H1 (cell line): ENCODE results near the gene SCCPDH. TPM values are rescaled to one million over a fixed set of nuclear protein-coding genes. Genes with fewer than 3 reads are reported as not detected.

ENCODE experiments used
- CTCF ChIA-PET: fragments of 300-600 bp; sonication (Branson Sonifier 250); formaldehyde crosslinking; loops from one replicate; lab custom pipeline; 2021; ENCODE audit not compliant: partially characterized antibody; lab: Charles Lee
- POLR2A ChIA-PET: fragments of 300-600 bp; sonication (Branson Sonifier 250); formaldehyde crosslinking; loops from one replicate; lab custom pipeline; 2021; ENCODE audit warnings: inconsistent platforms; ENCODE audit not compliant: partially characterized antibody; lab: Charles Lee
- DNase-seq, 2 experiments: peaks; one replicate each; pipeline versions ENCODE4 v3.0.0 to v3.0.0-alpha.2; 2010 to 2022; ENCODE audit warnings: low spot score in 2 of 2, low read depth in 1 of 2, mixed read lengths in 1 of 2
- FAIRE-seq: peaks from 2 replicates; lab custom pipeline; 2011; peaks lifted over from hg19 to GRCh38; lab: Jason Lieb, UNC
- H2AFZ ChIP-seq: 2 replicates; pipeline ENCODE4 v1.8.1; 2012; ENCODE audit warnings: low read length, inconsistent platforms
- H2AK5ac ChIP-seq: 2 replicates; pipeline ENCODE4 v1.6.1; 2013; ENCODE audit warnings: low read depth, low read length
- H2BK120ac ChIP-seq: replicated peaks from 2 replicates; pipeline ENCODE3; 2013; ENCODE audit warnings: low read depth, low read length, inconsistent platforms
- H2BK12ac ChIP-seq: 2 replicates; pipeline ENCODE4 v1.6.1; 2013; ENCODE audit warnings: low read depth, low read length
- H2BK15ac ChIP-seq: 2 replicates; pipeline ENCODE4 v1.6.1; 2013; ENCODE audit warnings: low read length
- H2BK20ac ChIP-seq: 2 replicates; pipeline ENCODE4 v1.6.1; 2013; ENCODE audit warnings: low read length
- H2BK5ac ChIP-seq: 2 replicates; pipeline ENCODE4 v1.6.1; 2013; ENCODE audit warnings: low read depth, low read length
- H3K14ac ChIP-seq: 2 replicates; pipeline ENCODE4 v1.6.1; 2013; ENCODE audit warnings: inconsistent platforms; ENCODE audit not compliant: insufficient read length
- H3K18ac ChIP-seq: 2 replicates; pipeline ENCODE4 v1.6.1; 2013; ENCODE audit warnings: low read length; ENCODE audit errors: extremely low read depth
- H3K23ac ChIP-seq: 2 replicates; pipeline ENCODE4 v1.6.1; 2013; ENCODE audit warnings: inconsistent platforms; ENCODE audit not compliant: insufficient read length
- H3K23me2 ChIP-seq: 2 replicates; pipeline ENCODE4 v1.6.1; 2013; ENCODE audit warnings: low read depth, low read length
- H3K27ac ChIP-seq: 2 replicates; pipeline ENCODE4 v1.6.1; 2011; ENCODE audit warnings: low read depth, low read length, inconsistent platforms
- H3K27me3 ChIP-seq, 4 experiments: replicated peaks in 1 of 4; 1 replicate in 1 of 4; 2 replicates in 3 of 4; pipeline versions ENCODE4 v1.6.1 to v1.8.1; 2011 to 2013; ENCODE audit warnings: low read length in 3 of 4, mild to moderate bottlenecking in 3 of 4, inconsistent platforms in 2 of 4, mixed read lengths in 2 of 4, moderate library complexity in 1 of 4; ENCODE audit not compliant: control insufficient read depth in 3 of 4, insufficient read depth in 3 of 4; ENCODE audit errors: extremely low read depth in 1 of 4
- H3K36me3 ChIP-seq, 4 experiments: 2 replicates each; pipeline versions ENCODE4 v1.6.1 to v1.8.1; 2011 to 2013; ENCODE audit warnings: mild to moderate bottlenecking in 4 of 4, low read length in 3 of 4, moderate library complexity in 2 of 4, control low read depth in 1 of 4, inconsistent platforms in 1 of 4; ENCODE audit not compliant: insufficient read depth in 4 of 4, control insufficient read depth in 2 of 4
- H3K4ac ChIP-seq: replicated peaks from 2 replicates; pipeline ENCODE3; 2013; ENCODE audit warnings: low read length, low read depth, mixed read lengths, inconsistent platforms; ENCODE audit not compliant: insufficient read length
- H3K4me1 ChIP-seq, 4 experiments: replicated peaks in 1 of 4; 1 replicate in 1 of 4; 2 replicates in 3 of 4; pipeline versions ENCODE4 v1.6.1 to v1.8.1; 2011 to 2013; ENCODE audit warnings: low read length in 3 of 4, inconsistent platforms in 2 of 4, mixed read lengths in 1 of 4; ENCODE audit not compliant: insufficient read depth in 4 of 4, control insufficient read depth in 3 of 4
- H3K4me2 ChIP-seq, 2 experiments: 2 replicates each; pipeline versions ENCODE4 v1.6.1 to v1.8.1; 2011 to 2013; ENCODE audit warnings: low read depth in 2 of 2, low read length in 2 of 2, control low read depth in 1 of 2, inconsistent platforms in 1 of 2, mild to moderate bottlenecking in 1 of 2; ENCODE audit not compliant: insufficient read depth in 1 of 2
- H3K4me3 ChIP-seq, 4 experiments: fragments of 200-600, 300-600 bp in 1 of 4; sonication (generic), shearing (Covaris generic), sonication (Bioruptor Twin) in 1 of 4; 2 replicates each; pipeline versions ENCODE4 v1.5.1 to v1.8.1; 2011 to 2016; ENCODE audit warnings: low read length in 4 of 4, low read depth in 3 of 4, control low read depth in 2 of 4, inconsistent platforms in 2 of 4, mild to moderate bottlenecking in 2 of 4, mixed read lengths in 1 of 4, moderate library complexity in 1 of 4; ENCODE audit not compliant: insufficient read depth in 2 of 4; ENCODE audit errors: extremely low read depth in 1 of 4
- H3K56ac ChIP-seq: replicated peaks from 2 replicates; pipeline ENCODE3; 2013; ENCODE audit warnings: low read depth, mild to moderate bottlenecking, mixed read lengths, low read length, inconsistent platforms; ENCODE audit not compliant: insufficient read length
- H3K79me1 ChIP-seq: 2 replicates; pipeline ENCODE4 v1.6.1; 2013; ENCODE audit warnings: low read depth, low read length, control low read depth
- H3K79me2 ChIP-seq, 2 experiments: 2 replicates each; pipeline versions ENCODE4 v1.6.1 to v1.8.1; 2012 to 2013; ENCODE audit warnings: low read length in 2 of 2, mild to moderate bottlenecking in 2 of 2, inconsistent platforms in 1 of 2; ENCODE audit not compliant: insufficient read depth in 2 of 2, control insufficient read depth in 1 of 2
- H3K9ac ChIP-seq, 4 experiments: replicated peaks in 1 of 4; 1 replicate in 1 of 4; 2 replicates in 3 of 4; pipeline versions ENCODE4 v1.6.1 to v1.8.1; 2011 to 2013; ENCODE audit warnings: low read depth in 3 of 4, low read length in 3 of 4, control low read depth in 2 of 4, mild to moderate bottlenecking in 2 of 4, moderate library complexity in 2 of 4, inconsistent platforms in 1 of 4; ENCODE audit errors: extremely low read depth in 1 of 4
- H3K9me3 ChIP-seq, 2 experiments: 2 replicates each; pipeline versions ENCODE4 v1.6.1 to v1.8.1; 2012 to 2013; ENCODE audit warnings: mild to moderate bottlenecking in 2 of 2, moderate library complexity in 2 of 2, control low read depth in 1 of 2, inconsistent platforms in 1 of 2, low read depth in 1 of 2, low read length in 1 of 2, mixed read lengths in 1 of 2; ENCODE audit not compliant: insufficient read depth in 2 of 2
- H4K20me1 ChIP-seq, 2 experiments: replicated peaks in 1 of 2; 2 replicates each; pipeline versions ENCODE3 to v1.8.1; 2011 to 2013; ENCODE audit warnings: inconsistent platforms in 2 of 2, low read length in 2 of 2, mild to moderate bottlenecking in 1 of 2; ENCODE audit not compliant: insufficient read depth in 2 of 2, control insufficient read depth in 1 of 2
- H4K5ac ChIP-seq: 2 replicates; pipeline ENCODE4 v1.6.1; 2013; ENCODE audit warnings: low read length, low read depth, mixed read lengths, inconsistent platforms; ENCODE audit not compliant: insufficient read length
- H4K8ac ChIP-seq: 2 replicates; pipeline ENCODE4 v1.8.0; 2013; ENCODE audit warnings: mild to moderate bottlenecking, moderate library complexity, low read length, inconsistent platforms; ENCODE audit not compliant: insufficient read depth; ENCODE audit errors: extremely low read depth
- H4K91ac ChIP-seq: replicated peaks from 2 replicates; pipeline ENCODE3; 2013; ENCODE audit warnings: low read length, mixed read lengths, inconsistent platforms; ENCODE audit not compliant: insufficient read length
- SIRT6 ChIP-seq: IDR thresholded peaks from one replicate; pipeline ENCODE4 v1.7.1; 2012; ENCODE audit warnings: low read length, inconsistent platforms
- WGBS, 2 experiments: shearing (Covaris generic) in 1 of 2; methylation state at CpG; one replicate each; pipeline versions ENCODE4 v1.1.6 to v1.1.7; 2013 to 2015; ENCODE audit warnings: low lambda C conversion rate in 2 of 2, mixed read lengths in 2 of 2, inconsistent platforms in 1 of 2, low coverage in 1 of 2, missing lambda C conversion rate in 1 of 2; ENCODE audit not compliant: insufficient replicate concordance in 2 of 2, insufficient coverage in 1 of 2, insufficient read length in 1 of 2; ENCODE audit errors: extremely low coverage in 1 of 2, missing lambda C conversion rate in 1 of 2; 5-methylcytosine and 5-hydroxymethylcytosine counted together
- polyA plus RNA-seq, 7 experiments: library from polyadenylated mRNA; depleted of rRNA in 3 of 7; stranded (reverse) in 5 of 7; unstranded in 2 of 7; fragments of >200 nt in 5 of 7; fragments of 200-250 nt in 2 of 7; gene quantifications; 1 replicate in 5 of 7; 2 replicates in 1 of 7; 4 replicates in 1 of 7; pipeline versions ENCODE4 v1.2.1 to v1.2.3, GENCODE V29; 2011 to 2013; ENCODE audit warnings: missing spikeins in 2 of 7, mixed read lengths in 2 of 7
- total RNA-seq: library from RNA; stranded (reverse); fragmentation: NEBNext Ultra II Directional; extraction: Animal tissue kit (Norgen Biotek cat#: 25700); gene quantifications from 2 replicates; pipeline ENCODE4 v1.2.1, GENCODE V29; 2021

Gene SCCPDH
- total and polyA plus RNA-seq, 2 of the 8 experiments (the other 6 are each of a cell fraction or from before 2014, with no cell fraction given): 9.5 to 17.0 TPM

GRCh38 chr1:246760422-246761347 is 36.5 kb downstream of the SCCPDH start:
- Histone ChIP-seq H2BK12ac (no peak overlapping the region), H3K27me3 (no peaks in the 10 kb centered on the region), H4K5ac (no peak overlapping the region), H2AFZ (no peak overlapping the region), H2BK20ac (no peak overlapping the region), H3K4ac (no peak overlapping the region), H3K23me2 (no peaks in the 10 kb centered on the region), H3K4me3 (no peak overlapping the region), H3K79me1 (no peaks in the 10 kb centered on the region), H3K27ac (no peak overlapping the region), H3K23ac (no peak overlapping the region)
- POLR2A ChIA-PET: no interaction called here
- no peak for TF ChIP-seq SIRT6
- TF ChIP-seq, all 59 proteins: peak for 0
- no peak overlapping the region for H4K8ac ChIP-seq
- no peak overlapping the region for H2AK5ac ChIP-seq
- no peaks in the 10 kb centered on the region for H3K4me1 ChIP-seq
- no peak overlapping the region for H2BK120ac ChIP-seq
- peaks cover 0 to 7% (median 0%) of the 10 kb centered on the region in 4 experiments; a peak in 4 of 8 replicates for H3K36me3 ChIP-seq
- WGBS, 2 experiments: 89% methylated on average over 14 of the region's 14 CpGs; no CpG with 5 or more reads in 1 of the 2 experiments
- CTCF ChIA-PET: no interaction called here
- no peak overlapping the region for H4K91ac ChIP-seq
- H2BK5ac ChIP-seq: no peak overlapping the region
- H2BK15ac ChIP-seq: no peak overlapping the region
- no peak overlapping the region for H3K18ac ChIP-seq
- H4K20me1 ChIP-seq: no peaks in the 10 kb centered on the region
- DNase-seq: no peak
- no peak for FAIRE-seq
- no peaks in the 10 kb centered on the region for H3K9me3 ChIP-seq
- no peaks in the 10 kb centered on the region for H3K79me2 ChIP-seq
- H3K14ac ChIP-seq: no peak overlapping the region
- no peak overlapping the region for H3K56ac ChIP-seq
- H3K4me2 ChIP-seq: no peak overlapping the region
- no peak overlapping the region for H3K9ac ChIP-seq
